GM23338 (cell line): ENCODE data around the gene MPPED1. TPM values are rescaled to one million over a fixed set of nuclear protein-coding genes. Genes with fewer than 3 reads are reported as not detected.

Experiments
- ATAC-seq: fragments of 200-7000 bp; cut with Tn5 transposase; 3 replicates; pipeline ENCODE4 v1.9.1; 2020
- DNase-seq: peaks from one replicate; pipeline ENCODE4 v3.0.0-alpha.2; 2015; ENCODE audit warnings: low spot score
- H2AFZ ChIP-seq: fragments of 200-600 bp; sonication (generic); 2 replicates; pipeline ENCODE4 v1.8.0; 2016; ENCODE audit warnings: antibody characterized with exemption, mild to moderate bottlenecking, moderate library complexity
- H3F3A ChIP-seq: fragments of 200-600 bp; sonication (generic); replicated peaks from 2 replicates; pipeline ENCODE4 v1.8.0; 2017; ENCODE audit warnings: antibody characterized with exemption, mixed run types, low read depth
- H3K27ac ChIP-seq: fragments of 200-600 bp; sonication (generic); 2 replicates; pipeline ENCODE4 v1.6.1; 2016; ENCODE audit warnings: low read depth
- H3K27me3 ChIP-seq: fragments of 200-600 bp; sonication (generic); 2 replicates; pipeline ENCODE4 v1.8.0; 2016; ENCODE audit warnings: mild to moderate bottlenecking, mixed run types, moderate library complexity; ENCODE audit not compliant: insufficient read depth
- H3K36me3 ChIP-seq: fragments of 200-600 bp; sonication (generic); 2 replicates; pipeline ENCODE4 v1.8.0; 2016; ENCODE audit warnings: mild to moderate bottlenecking; ENCODE audit not compliant: insufficient read depth
- H3K4me1 ChIP-seq: fragments of 200-600 bp; sonication (generic); 2 replicates; pipeline ENCODE4 v1.8.0; 2016; ENCODE audit warnings: mild to moderate bottlenecking, moderate library complexity; ENCODE audit not compliant: insufficient read depth
- H3K4me2 ChIP-seq: fragments of 200-600 bp; sonication (generic); 2 replicates; pipeline ENCODE4 v1.7.1; 2017; ENCODE audit warnings: mixed run types
- H3K4me3 ChIP-seq: fragments of 200-600 bp; sonication (generic); 2 replicates; pipeline ENCODE4 v1.6.1; 2016; ENCODE audit warnings: mixed run types
- H3K79me2 ChIP-seq: fragments of 200-600 bp; sonication (generic); replicated peaks from 2 replicates; pipeline ENCODE4 v1.8.0; 2017; ENCODE audit warnings: mild to moderate bottlenecking; ENCODE audit not compliant: insufficient read depth
- H3K9me2 ChIP-seq: fragments of 200-600 bp; sonication (generic); 2 replicates; pipeline ENCODE4 v1.8.0; 2017; ENCODE audit not compliant: insufficient read depth
- H4K20me1 ChIP-seq: fragments of 200-600 bp; sonication (generic); replicated peaks from 2 replicates; pipeline ENCODE4 v1.8.0; 2017; ENCODE audit warnings: mild to moderate bottlenecking; ENCODE audit not compliant: insufficient read depth
- H3K27ac Mint-ChIP-seq: 2 replicates; pipeline ENCODE4 v1.8.0; 2020; ENCODE audit warnings: inconsistent platforms, mild to moderate bottlenecking, moderate library complexity, mixed read lengths
- H3K27me3 Mint-ChIP-seq: 3 replicates; pipeline ENCODE4 v1.8.0; 2022; ENCODE audit warnings: low read depth, mild to moderate bottlenecking, moderate library complexity, mixed read lengths, inconsistent platforms; ENCODE audit not compliant: insufficient read depth, poor library complexity
- H3K36me3 Mint-ChIP-seq: 3 replicates; pipeline ENCODE4 v1.8.0; 2021; ENCODE audit warnings: low read depth, mild to moderate bottlenecking, inconsistent platforms, moderate library complexity, mixed read lengths
- H3K4me1 Mint-ChIP-seq: 3 replicates; pipeline ENCODE4 v1.8.0; 2020; ENCODE audit warnings: mild to moderate bottlenecking, inconsistent platforms, mixed read lengths
- H3K4me3 Mint-ChIP-seq: 3 replicates; pipeline ENCODE4 v1.8.0; 2021; ENCODE audit warnings: moderate library complexity, mild to moderate bottlenecking, inconsistent platforms, mixed read lengths
- H3K9me3 Mint-ChIP-seq: 3 replicates; pipeline ENCODE4 v1.8.0; 2020; ENCODE audit warnings: moderate library complexity, mild to moderate bottlenecking, inconsistent platforms, mixed read lengths
- CREB1 ChIP-seq: fragments of 250-450 bp; sonication (Bioruptor Pico); IDR thresholded peaks from 2 replicates; pipeline ENCODE4 v1.5.0; 2020; ENCODE audit warnings: low read depth, mild to moderate bottlenecking, moderate library complexity
- EZH2 ChIP-seq: fragments of 200-600 bp; sonication (generic); IDR thresholded peaks from one replicate; pipeline ENCODE4 v1.8.0; 2017; ENCODE audit warnings: antibody characterized with exemption, mild to moderate bottlenecking, low read depth; ENCODE audit not compliant: unreplicated experiment
- EZH2phosphoT487 ChIP-seq: fragments of 200-600 bp; sonication (generic); IDR thresholded peaks from one replicate; pipeline ENCODE4 v1.8.1; 2018; ENCODE audit warnings: antibody characterized with exemption; ENCODE audit not compliant: unreplicated experiment
- JUNB ChIP-seq: IDR thresholded peaks from one replicate; pipeline ENCODE4 v1.6.1; 2016; ENCODE audit warnings: antibody characterized with exemption; ENCODE audit not compliant: unreplicated experiment
- NANOG ChIP-seq: IDR thresholded peaks from 2 replicates; pipeline ENCODE4 v1.6.1; 2016; ENCODE audit warnings: antibody characterized with exemption, borderline replicate concordance
- POLR2AphosphoS5 ChIP-seq: IDR thresholded peaks from 2 replicates; pipeline ENCODE4 v1.6.1; 2016; ENCODE audit warnings: antibody characterized with exemption, low read depth
- STAT1 ChIP-seq: IDR thresholded peaks from one replicate; pipeline ENCODE4 v1.6.1; 2016; ENCODE audit warnings: antibody characterized with exemption; ENCODE audit not compliant: unreplicated experiment
- ZNF114 ChIP-seq: fragments of 250-450 bp; sonication (Bioruptor Pico); IDR thresholded peaks from 2 replicates; pipeline ENCODE4 v1.5.0; 2020; ENCODE audit warnings: mild to moderate bottlenecking, moderate library complexity
- ZNF331 ChIP-seq: fragments of 250-450 bp; sonication (Bioruptor Pico); IDR thresholded peaks from 2 replicates; pipeline ENCODE4 v1.5.0; 2020; ENCODE audit warnings: low read depth, mild to moderate bottlenecking, moderate library complexity
- polyA plus RNA-seq: library from polyadenylated mRNA; unstranded; fragments of >200 nt; fragmentation: Nextera tagmentation; extraction: Ambion mirVana; gene quantifications from 2 replicates; pipeline ENCODE4 v1.2.1, GENCODE V29; 2016
- total RNA-seq: library from RNA; depleted of rRNA; stranded (reverse); fragments of >200 nt; shearing (Covaris generic); gene quantifications from 2 replicates; pipeline ENCODE4 v1.2.3, GENCODE V29; 2014
- TF ChIP-seq, protein P1 (sequence below): IDR thresholded peaks from 2 replicates; pipeline ENCODE4 v1.6.1; 2016; ENCODE audit warnings: antibody characterized with exemption
- TF ChIP-seq, protein P2 (sequence below), 2 experiments: fragments of 200-600 bp in 1 of 2; sonication (generic) in 1 of 2; conservative IDR thresholded peaks; 2 replicates each; pipeline versions ENCODE4 v1.5.1 to v1.6.1; 2016 to 2017; ENCODE audit warnings: antibody characterized with exemption in 2 of 2, low read depth in 2 of 2, mild to moderate bottlenecking in 2 of 2, moderate library complexity in 1 of 2
- TF ChIP-seq, protein P3 (sequence below): fragments of 250-450 bp; sonication (Bioruptor Pico); IDR thresholded peaks from 2 replicates; pipeline ENCODE4 v1.5.0; 2020; ENCODE audit warnings: mild to moderate bottlenecking, moderate library complexity
- TF ChIP-seq, protein P4 (sequence below): IDR thresholded peaks from one replicate; pipeline ENCODE4 v1.6.1; 2018; ENCODE audit warnings: antibody characterized with exemption; ENCODE audit not compliant: unreplicated experiment

MPPED1 gene
- total and polyA plus RNA-seq, 2 experiments from 2014 or later = 0.56 TPM; not detected in 1

DNA sequence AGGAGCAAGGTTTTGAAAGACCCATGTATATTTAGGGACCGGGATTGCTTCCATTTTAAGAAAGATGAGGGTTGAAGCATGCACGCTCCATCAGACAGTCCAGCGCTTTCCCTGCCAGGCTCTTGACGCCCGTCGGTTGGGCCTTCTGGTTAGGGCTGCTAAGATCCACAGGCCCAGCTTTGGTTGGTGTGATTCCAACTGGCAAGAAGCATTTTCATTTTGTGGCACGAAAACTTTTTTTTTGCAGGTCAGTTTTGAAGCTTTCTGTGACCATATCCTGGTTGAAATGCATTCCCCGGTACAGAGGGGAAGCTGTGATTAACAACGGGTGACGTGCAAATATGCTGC, 34.3 kb upstream of the MPPED1 start:
- no peak overlapping the region for H3K4me3 Mint-ChIP-seq
- DNase-seq = no peak
- no peak for ATAC-seq
- no peak overlapping the region for H3K27ac ChIP-seq
- H3K4me2 ChIP-seq = no peak overlapping the region
- H3F3A ChIP-seq = no peaks in the 10 kb centered on the region
- H3K4me1 Mint-ChIP-seq = no peaks in the 10 kb centered on the region
- TF ChIP-seq JUNB = no peak
- TF ChIP-seq ZNF331 (CRISPR knock-in tag) = no peak
- TF ChIP-seq STAT1 = no peak
- no peak for TF ChIP-seq ZNF114 (CRISPR knock-in tag)
- TF ChIP-seq NANOG = no peak
- TF ChIP-seq, protein P1, sequence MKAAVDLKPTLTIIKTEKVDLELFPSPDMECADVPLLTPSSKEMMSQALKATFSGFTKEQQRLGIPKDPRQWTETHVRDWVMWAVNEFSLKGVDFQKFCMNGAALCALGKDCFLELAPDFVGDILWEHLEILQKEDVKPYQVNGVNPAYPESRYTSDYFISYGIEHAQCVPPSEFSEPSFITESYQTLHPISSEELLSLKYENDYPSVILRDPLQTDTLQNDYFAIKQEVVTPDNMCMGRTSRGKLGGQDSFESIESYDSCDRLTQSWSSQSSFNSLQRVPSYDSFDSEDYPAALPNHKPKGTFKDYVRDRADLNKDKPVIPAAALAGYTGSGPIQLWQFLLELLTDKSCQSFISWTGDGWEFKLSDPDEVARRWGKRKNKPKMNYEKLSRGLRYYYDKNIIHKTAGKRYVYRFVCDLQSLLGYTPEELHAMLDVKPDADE = no peak
- TF ChIP-seq EZH2phosphoT487 = no peak
- TF ChIP-seq CREB1 (CRISPR knock-in tag) = no peak
- no peak for TF ChIP-seq POLR2AphosphoS5
- TF ChIP-seq, protein P2, sequence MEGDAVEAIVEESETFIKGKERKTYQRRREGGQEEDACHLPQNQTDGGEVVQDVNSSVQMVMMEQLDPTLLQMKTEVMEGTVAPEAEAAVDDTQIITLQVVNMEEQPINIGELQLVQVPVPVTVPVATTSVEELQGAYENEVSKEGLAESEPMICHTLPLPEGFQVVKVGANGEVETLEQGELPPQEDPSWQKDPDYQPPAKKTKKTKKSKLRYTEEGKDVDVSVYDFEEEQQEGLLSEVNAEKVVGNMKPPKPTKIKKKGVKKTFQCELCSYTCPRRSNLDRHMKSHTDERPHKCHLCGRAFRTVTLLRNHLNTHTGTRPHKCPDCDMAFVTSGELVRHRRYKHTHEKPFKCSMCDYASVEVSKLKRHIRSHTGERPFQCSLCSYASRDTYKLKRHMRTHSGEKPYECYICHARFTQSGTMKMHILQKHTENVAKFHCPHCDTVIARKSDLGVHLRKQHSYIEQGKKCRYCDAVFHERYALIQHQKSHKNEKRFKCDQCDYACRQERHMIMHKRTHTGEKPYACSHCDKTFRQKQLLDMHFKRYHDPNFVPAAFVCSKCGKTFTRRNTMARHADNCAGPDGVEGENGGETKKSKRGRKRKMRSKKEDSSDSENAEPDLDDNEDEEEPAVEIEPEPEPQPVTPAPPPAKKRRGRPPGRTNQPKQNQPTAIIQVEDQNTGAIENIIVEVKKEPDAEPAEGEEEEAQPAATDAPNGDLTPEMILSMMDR (conservative IDR thresholded peaks at IDR 0.05; ENCODE audit: low read depth in 2 of 2) = no peak
- TF ChIP-seq, protein P3, sequence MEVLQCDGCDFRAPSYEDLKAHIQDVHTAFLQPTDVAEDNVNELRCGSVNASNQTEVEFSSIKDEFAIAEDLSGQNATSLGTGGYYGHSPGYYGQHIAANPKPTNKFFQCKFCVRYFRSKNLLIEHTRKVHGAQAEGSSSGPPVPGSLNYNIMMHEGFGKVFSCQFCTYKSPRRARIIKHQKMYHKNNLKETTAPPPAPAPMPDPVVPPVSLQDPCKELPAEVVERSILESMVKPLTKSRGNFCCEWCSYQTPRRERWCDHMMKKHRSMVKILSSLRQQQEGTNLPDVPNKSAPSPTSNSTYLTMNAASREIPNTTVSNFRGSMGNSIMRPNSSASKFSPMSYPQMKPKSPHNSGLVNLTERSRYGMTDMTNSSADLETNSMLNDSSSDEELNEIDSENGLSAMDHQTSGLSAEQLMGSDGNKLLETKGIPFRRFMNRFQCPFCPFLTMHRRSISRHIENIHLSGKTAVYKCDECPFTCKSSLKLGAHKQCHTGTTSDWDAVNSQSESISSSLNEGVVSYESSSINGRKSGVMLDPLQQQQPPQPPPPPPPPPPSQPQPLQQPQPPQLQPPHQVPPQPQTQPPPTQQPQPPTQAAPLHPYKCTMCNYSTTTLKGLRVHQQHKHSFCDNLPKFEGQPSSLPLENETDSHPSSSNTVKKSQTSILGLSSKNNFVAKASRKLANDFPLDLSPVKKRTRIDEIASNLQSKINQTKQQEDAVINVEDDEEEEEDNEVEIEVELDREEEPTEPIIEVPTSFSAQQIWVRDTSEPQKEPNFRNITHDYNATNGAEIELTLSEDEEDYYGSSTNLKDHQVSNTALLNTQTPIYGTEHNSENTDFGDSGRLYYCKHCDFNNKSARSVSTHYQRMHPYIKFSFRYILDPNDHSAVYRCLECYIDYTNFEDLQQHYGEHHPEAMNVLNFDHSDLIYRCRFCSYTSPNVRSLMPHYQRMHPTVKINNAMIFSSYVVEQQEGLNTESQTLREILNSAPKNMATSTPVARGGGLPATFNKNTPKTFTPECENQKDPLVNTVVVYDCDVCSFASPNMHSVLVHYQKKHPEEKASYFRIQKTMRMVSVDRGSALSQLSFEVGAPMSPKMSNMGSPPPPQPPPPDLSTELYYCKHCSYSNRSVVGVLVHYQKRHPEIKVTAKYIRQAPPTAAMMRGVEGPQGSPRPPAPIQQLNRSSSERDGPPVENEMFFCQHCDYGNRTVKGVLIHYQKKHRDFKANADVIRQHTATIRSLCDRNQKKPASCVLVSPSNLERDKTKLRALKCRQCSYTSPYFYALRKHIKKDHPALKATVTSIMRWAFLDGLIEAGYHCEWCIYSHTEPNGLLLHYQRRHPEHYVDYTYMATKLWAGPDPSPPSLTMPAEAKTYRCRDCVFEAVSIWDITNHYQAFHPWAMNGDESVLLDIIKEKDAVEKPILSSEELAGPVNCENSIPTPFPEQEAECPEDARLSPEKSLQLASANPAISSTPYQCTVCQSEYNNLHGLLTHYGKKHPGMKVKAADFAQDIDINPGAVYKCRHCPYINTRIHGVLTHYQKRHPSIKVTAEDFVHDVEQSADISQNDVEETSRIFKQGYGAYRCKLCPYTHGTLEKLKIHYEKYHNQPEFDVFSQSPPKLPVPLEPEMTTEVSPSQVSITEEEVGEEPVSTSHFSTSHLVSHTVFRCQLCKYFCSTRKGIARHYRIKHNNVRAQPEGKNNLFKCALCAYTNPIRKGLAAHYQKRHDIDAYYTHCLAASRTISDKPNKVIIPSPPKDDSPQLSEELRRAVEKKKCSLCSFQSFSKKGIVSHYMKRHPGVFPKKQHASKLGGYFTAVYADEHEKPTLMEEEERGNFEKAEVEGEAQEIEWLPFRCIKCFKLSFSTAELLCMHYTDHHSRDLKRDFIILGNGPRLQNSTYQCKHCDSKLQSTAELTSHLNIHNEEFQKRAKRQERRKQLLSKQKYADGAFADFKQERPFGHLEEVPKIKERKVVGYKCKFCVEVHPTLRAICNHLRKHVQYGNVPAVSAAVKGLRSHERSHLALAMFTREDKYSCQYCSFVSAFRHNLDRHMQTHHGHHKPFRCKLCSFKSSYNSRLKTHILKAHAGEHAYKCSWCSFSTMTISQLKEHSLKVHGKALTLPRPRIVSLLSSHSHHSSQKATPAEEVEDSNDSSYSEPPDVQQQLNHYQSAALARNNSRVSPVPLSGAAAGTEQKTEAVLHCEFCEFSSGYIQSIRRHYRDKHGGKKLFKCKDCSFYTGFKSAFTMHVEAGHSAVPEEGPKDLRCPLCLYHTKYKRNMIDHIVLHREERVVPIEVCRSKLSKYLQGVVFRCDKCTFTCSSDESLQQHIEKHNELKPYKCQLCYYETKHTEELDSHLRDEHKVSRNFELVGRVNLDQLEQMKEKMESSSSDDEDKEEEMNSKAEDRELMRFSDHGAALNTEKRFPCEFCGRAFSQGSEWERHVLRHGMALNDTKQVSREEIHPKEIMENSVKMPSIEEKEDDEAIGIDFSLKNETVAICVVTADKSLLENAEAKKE (CRISPR knock-in tag) = no peak
- TF ChIP-seq, protein P4, sequence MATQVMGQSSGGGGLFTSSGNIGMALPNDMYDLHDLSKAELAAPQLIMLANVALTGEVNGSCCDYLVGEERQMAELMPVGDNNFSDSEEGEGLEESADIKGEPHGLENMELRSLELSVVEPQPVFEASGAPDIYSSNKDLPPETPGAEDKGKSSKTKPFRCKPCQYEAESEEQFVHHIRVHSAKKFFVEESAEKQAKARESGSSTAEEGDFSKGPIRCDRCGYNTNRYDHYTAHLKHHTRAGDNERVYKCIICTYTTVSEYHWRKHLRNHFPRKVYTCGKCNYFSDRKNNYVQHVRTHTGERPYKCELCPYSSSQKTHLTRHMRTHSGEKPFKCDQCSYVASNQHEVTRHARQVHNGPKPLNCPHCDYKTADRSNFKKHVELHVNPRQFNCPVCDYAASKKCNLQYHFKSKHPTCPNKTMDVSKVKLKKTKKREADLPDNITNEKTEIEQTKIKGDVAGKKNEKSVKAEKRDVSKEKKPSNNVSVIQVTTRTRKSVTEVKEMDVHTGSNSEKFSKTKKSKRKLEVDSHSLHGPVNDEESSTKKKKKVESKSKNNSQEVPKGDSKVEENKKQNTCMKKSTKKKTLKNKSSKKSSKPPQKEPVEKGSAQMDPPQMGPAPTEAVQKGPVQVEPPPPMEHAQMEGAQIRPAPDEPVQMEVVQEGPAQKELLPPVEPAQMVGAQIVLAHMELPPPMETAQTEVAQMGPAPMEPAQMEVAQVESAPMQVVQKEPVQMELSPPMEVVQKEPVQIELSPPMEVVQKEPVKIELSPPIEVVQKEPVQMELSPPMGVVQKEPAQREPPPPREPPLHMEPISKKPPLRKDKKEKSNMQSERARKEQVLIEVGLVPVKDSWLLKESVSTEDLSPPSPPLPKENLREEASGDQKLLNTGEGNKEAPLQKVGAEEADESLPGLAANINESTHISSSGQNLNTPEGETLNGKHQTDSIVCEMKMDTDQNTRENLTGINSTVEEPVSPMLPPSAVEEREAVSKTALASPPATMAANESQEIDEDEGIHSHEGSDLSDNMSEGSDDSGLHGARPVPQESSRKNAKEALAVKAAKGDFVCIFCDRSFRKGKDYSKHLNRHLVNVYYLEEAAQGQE = no peak
- no peak for TF ChIP-seq EZH2
- H3K79me2 ChIP-seq = no peaks in the 10 kb centered on the region
- H3K27me3 ChIP-seq = no peaks in the 10 kb centered on the region
- no peaks in the 10 kb centered on the region for H3K36me3 Mint-ChIP-seq
- H3K9me3 Mint-ChIP-seq = peaks cover 5% of the 10 kb centered on the region
- H3K9me2 ChIP-seq = no peaks in the 10 kb centered on the region
- H4K20me1 ChIP-seq = no peaks in the 10 kb centered on the region
- no peaks in the 10 kb centered on the region for H3K4me1 ChIP-seq
- H3K27me3 Mint-ChIP-seq = peaks cover 7% of the 10 kb centered on the region
- no peak overlapping the region for H3K27ac Mint-ChIP-seq
- H2AFZ ChIP-seq = no peak overlapping the region
- H3K36me3 ChIP-seq = no peaks in the 10 kb centered on the region
- H3K4me3 ChIP-seq = no peak overlapping the region
